Osteoblast (primary cell): Measurements from ENCODE around the gene TENM4. TPM values are rescaled to one million over a fixed set of nuclear protein-coding genes. Genes with fewer than 3 reads are reported as not detected.

Experiments used
- DNase-seq: peaks from one replicate; pipeline ENCODE4 v3.0.0; 2011; ENCODE audit warnings: low spot score, mixed read lengths; ENCODE audit not compliant: insufficient read length; ENCODE audit errors: missing footprints
- H2AFZ ChIP-seq: 2 replicates; pipeline ENCODE4 v1.6.0; 2011; ENCODE audit warnings: mild to moderate bottlenecking, low read length
- H3K27ac ChIP-seq: 2 replicates; pipeline ENCODE4 v1.5.1; 2011; ENCODE audit warnings: mild to moderate bottlenecking, low read depth, low read length, moderate library complexity
- H3K27me3 ChIP-seq: 2 replicates; pipeline ENCODE4 v1.6.0; 2012; ENCODE audit warnings: mild to moderate bottlenecking, control low read depth, inconsistent platforms, low read length, moderate library complexity; ENCODE audit not compliant: insufficient read depth
- H3K36me3 ChIP-seq: 2 replicates; pipeline ENCODE4 v1.5.1; 2011; ENCODE audit warnings: mild to moderate bottlenecking, low read length, control low read depth, moderate library complexity; ENCODE audit not compliant: insufficient read depth
- H3K4me1 ChIP-seq: 2 replicates; pipeline ENCODE4 v1.5.1; 2011; ENCODE audit warnings: mild to moderate bottlenecking, low read length, control low read depth, moderate library complexity; ENCODE audit not compliant: insufficient read depth
- H3K4me2 ChIP-seq: 2 replicates; pipeline ENCODE4 v1.6.0; 2011; ENCODE audit warnings: mild to moderate bottlenecking, low read length; ENCODE audit not compliant: insufficient read depth
- H3K4me3 ChIP-seq: fragments of 200-600 bp; sonication (generic); 3 replicates; pipeline ENCODE4 v1.5.1; 2012; ENCODE audit warnings: mild to moderate bottlenecking, low read length, inconsistent platforms; ENCODE audit not compliant: insufficient read depth
- H3K79me2 ChIP-seq: 2 replicates; pipeline ENCODE4 v1.6.0; 2012; ENCODE audit warnings: mild to moderate bottlenecking, low read length, control low read depth, inconsistent platforms; ENCODE audit not compliant: insufficient read depth
- H3K9me3 ChIP-seq: 2 replicates; pipeline ENCODE4 v1.5.1; 2011; ENCODE audit warnings: low read depth, low read length, control low read depth
- H4K20me1 ChIP-seq: 2 replicates; pipeline ENCODE4 v1.6.0; 2012; ENCODE audit warnings: mild to moderate bottlenecking, low read length, control low read depth; ENCODE audit not compliant: insufficient read depth
- total RNA-seq: library from RNA; depleted of rRNA; stranded (reverse); fragments of >200 nt; gene quantifications from 2 replicates; pipeline ENCODE4 v1.2.3, GENCODE V29; 2012
- TF ChIP-seq, protein P1 (sequence below): IDR thresholded peaks from 2 replicates; pipeline ENCODE4 v1.5.1; 2011; ENCODE audit warnings: mild to moderate bottlenecking, low read depth, low read length, moderate library complexity; ENCODE audit errors: extremely low read depth

The TENM4 gene
- total RNA-seq, 1 donor, result 63.3 TPM

DNA sequence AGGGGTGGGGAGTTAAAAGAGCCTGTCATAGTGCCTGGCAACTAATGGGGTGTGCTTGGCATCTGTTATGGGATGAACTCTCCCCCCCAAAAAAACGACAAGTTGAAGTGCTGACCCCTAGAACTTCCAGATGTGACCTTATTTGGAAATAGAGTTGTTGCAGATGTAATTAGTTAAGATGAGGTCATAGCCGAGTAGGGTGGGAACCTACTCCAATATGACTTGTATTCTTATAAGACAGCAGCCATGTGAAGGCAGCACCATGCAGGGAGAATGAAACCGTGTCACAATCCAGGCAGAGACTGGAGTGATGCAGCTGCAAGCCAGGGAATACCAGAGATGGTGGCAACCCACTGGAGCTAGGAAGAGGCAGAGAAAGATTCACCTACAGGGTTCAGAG, 394.5 kb downstream of the TENM4 start:
- TF ChIP-seq, protein P1, sequence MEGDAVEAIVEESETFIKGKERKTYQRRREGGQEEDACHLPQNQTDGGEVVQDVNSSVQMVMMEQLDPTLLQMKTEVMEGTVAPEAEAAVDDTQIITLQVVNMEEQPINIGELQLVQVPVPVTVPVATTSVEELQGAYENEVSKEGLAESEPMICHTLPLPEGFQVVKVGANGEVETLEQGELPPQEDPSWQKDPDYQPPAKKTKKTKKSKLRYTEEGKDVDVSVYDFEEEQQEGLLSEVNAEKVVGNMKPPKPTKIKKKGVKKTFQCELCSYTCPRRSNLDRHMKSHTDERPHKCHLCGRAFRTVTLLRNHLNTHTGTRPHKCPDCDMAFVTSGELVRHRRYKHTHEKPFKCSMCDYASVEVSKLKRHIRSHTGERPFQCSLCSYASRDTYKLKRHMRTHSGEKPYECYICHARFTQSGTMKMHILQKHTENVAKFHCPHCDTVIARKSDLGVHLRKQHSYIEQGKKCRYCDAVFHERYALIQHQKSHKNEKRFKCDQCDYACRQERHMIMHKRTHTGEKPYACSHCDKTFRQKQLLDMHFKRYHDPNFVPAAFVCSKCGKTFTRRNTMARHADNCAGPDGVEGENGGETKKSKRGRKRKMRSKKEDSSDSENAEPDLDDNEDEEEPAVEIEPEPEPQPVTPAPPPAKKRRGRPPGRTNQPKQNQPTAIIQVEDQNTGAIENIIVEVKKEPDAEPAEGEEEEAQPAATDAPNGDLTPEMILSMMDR, result no peak
- DNase-seq, result no peak
- no peak overlapping the region for H3K4me3 ChIP-seq
- no peaks in the 10 kb centered on the region for H3K27me3 ChIP-seq
- no peaks in the 10 kb centered on the region for H3K36me3 ChIP-seq
- no peaks in the 10 kb centered on the region for H3K79me2 ChIP-seq
- no peaks in the 10 kb centered on the region for H3K9me3 ChIP-seq
- H3K27ac ChIP-seq, result no peak overlapping the region
- peaks cover 4% of the 10 kb centered on the region for H3K4me1 ChIP-seq
- no peak overlapping the region for H2AFZ ChIP-seq
- H4K20me1 ChIP-seq, result no peaks in the 10 kb centered on the region
- H3K4me2 ChIP-seq, result no peak overlapping the region

DNA sequence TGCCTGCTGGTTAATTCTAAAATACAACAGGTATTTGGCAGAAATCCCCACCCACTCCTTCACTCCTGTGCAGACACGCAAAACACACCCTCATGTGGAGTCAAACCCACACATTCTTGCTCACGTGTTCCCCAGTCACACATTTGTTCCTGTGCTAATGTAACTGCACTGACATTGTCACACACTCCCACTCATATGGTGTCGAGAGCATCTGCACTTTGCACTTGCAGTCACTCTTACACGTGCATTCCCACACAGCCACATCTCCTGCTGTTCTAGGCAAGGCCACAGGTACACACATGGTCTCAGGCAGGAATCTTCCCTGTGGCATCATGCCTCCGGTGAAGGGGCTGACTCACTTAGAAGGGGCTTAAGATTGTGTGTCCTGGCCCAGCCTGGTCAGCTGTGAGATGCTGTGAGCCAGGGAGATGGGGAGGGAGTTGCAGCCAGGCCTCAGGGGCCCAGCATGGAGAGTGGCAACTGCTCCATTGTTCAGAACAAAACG, 395.0 kb downstream of the TENM4 start:
- Histone ChIP-seq H3K4me1 (peaks cover 4% of the 10 kb centered on the region), H4K20me1 (no peaks in the 10 kb centered on the region), H3K27ac (no peak overlapping the region), H3K4me3 (no peak overlapping the region), H3K4me2 (no peak overlapping the region), H2AFZ (no peak overlapping the region), H3K27me3 (no peaks in the 10 kb centered on the region), H3K36me3 (no peaks in the 10 kb centered on the region), H3K79me2 (no peaks in the 10 kb centered on the region), H3K9me3 (no peaks in the 10 kb centered on the region)
- TF ChIP-seq, protein P1, result no peak
- no peak for DNase-seq

DNA sequence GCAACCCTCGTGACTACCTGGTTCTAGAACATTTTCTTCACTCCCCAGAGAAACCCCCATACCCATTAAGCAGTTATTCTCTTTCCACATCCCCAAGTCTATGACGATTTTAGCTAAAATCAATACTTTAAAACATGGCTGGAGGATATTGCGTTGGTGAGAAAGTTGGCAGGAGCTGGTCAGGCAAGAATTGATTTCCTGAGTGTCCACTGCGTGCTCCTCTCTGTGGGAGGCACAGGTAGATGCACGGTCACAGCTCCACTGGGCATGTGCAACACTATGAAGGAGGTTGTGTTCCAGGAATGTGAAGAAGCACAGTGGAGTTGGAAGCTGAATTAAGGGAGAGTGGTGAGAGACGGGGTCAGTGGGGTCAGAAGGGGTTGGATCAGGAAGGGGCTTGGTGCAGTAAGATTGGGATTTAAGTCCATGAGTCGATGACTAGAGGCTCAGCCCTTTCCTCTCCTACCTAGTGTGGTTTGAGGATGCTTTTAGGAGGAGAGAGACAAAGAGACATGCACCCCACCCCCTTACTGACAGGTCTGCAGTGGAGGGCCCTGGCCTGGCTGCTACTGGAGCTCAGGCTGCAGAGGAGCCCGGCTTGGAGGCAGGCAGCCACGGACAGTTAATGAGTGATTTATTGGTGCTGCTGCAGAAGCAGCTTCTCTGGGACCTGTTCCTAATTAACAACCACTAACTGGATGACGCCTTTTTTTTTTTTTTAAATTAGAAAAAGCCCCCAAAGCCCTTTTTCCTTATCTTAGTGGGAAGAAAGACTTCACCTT, 395.6 kb downstream of the TENM4 start:
- TF ChIP-seq, protein P1, result no peak
- no peak for DNase-seq
- H3K36me3 ChIP-seq, result no peaks in the 10 kb centered on the region
- H3K4me3 ChIP-seq, result no peak overlapping the region
- H2AFZ ChIP-seq, result no peak overlapping the region
- peaks cover 4% of the 10 kb centered on the region for H3K4me1 ChIP-seq
- H3K27me3 ChIP-seq, result no peaks in the 10 kb centered on the region
- H3K4me2 ChIP-seq, result no peak overlapping the region
- peaks cover 3% of the 10 kb centered on the region for H3K9me3 ChIP-seq
- H4K20me1 ChIP-seq, result no peaks in the 10 kb centered on the region
- no peak overlapping the region for H3K27ac ChIP-seq
- H3K79me2 ChIP-seq, result no peaks in the 10 kb centered on the region

DNA sequence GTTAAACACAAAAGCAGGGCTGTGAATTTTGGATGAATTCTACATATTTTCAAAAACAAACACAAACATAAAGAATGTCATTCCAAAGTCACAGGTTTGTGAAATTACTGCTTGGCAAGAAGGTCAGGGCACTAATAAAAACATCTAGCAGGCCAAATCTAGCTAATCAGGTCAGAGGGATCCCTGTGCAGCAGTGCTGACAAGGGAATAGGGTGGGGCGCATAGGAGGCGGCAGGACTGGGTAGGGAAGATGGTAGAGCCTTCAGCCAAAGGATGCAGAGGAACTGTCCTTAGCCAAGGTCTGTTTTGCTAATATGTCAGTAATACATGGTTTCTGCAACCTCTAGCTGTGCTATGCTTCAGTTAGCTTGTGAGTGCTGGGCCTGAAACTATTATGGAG, 396.6 kb downstream of the TENM4 start:
- Histone ChIP-seq H3K27me3 (no peaks in the 10 kb centered on the region), H3K27ac (no peak overlapping the region), H3K36me3 (no peaks in the 10 kb centered on the region), H3K79me2 (no peaks in the 10 kb centered on the region), H3K4me3 (no peak overlapping the region), H3K9me3 (peaks cover 5% of the 10 kb centered on the region), H3K4me1 (peaks cover 4% of the 10 kb centered on the region), H2AFZ (no peak overlapping the region), H3K4me2 (no peak overlapping the region), H4K20me1 (no peaks in the 10 kb centered on the region)
- DNase-seq, result no peak
- TF ChIP-seq, protein P1, result no peak
